NCI-H146 (cell line): ENCODE results near the gene ASTN2.

Experiments used
- DNase-seq: peaks from one replicate; lab custom pipeline; 2025; lab: John Stamatoyannopoulos, UW

Gene ASTN2

GRCh38 chr9:116809656-116810055 is 605.2 kb downstream of the ASTN2 start:
- no peak for DNase-seq

GRCh38 chr9:116806075-116806474 is 608.8 kb downstream of the ASTN2 start:
- no peak for DNase-seq

GRCh38 chr9:116800885-116801284 is 614.0 kb downstream of the ASTN2 start:
- no peak for DNase-seq

GRCh38 chr9:116800074-116800473 is 614.8 kb downstream of the ASTN2 start:
- no peak for DNase-seq

- no peak for DNase-seq
Measured at GRCh38 chr9:116798521-116798920, 616.3 kb downstream of the ASTN2 start.

- no peak for DNase-seq
Measured at GRCh38 chr9:116797276-116797675, 617.6 kb downstream of the ASTN2 start.

- no peak for DNase-seq
Measured at GRCh38 chr9:116796669-116797068, 618.2 kb downstream of the ASTN2 start.

- no peak for DNase-seq
Measured at GRCh38 chr9:116795821-116796220, 619.0 kb downstream of the ASTN2 start.

- DNase-seq, result no peak
Measured at GRCh38 chr9:116792271-116792670, 622.6 kb downstream of the ASTN2 start.

- peak; percentile 58 for DNase-seq
Measured at GRCh38 chr9:116791326-116791725, 623.5 kb downstream of the ASTN2 start.

- no peak for DNase-seq
Measured at GRCh38 chr9:116789081-116789480, 625.8 kb downstream of the ASTN2 start.

GRCh38 chr9:116786737-116787136 is 628.1 kb downstream of the ASTN2 start:
- no peak for DNase-seq

- no peak for DNase-seq
Measured at GRCh38 chr9:116777116-116777515, 637.7 kb downstream of the ASTN2 start.

GRCh38 chr9:116774421-116775180 is 640.3 kb downstream of the ASTN2 start:
- no peak for DNase-seq

GRCh38 chr9:116767219-116767618 is 647.6 kb downstream of the ASTN2 start:
- peak; percentile 60 for DNase-seq

- no peak for DNase-seq
Measured at GRCh38 chr9:116765011-116765410, 649.8 kb downstream of the ASTN2 start.

- DNase-seq, result no peak
Measured at GRCh38 chr9:116763770-116764169, 651.1 kb downstream of the ASTN2 start.

- DNase-seq, result no peak
Measured at GRCh38 chr9:116760636-116761035, 654.2 kb downstream of the ASTN2 start.

GRCh38 chr9:116757030-116757429 is 657.8 kb downstream of the ASTN2 start:
- no peak for DNase-seq

GRCh38 chr9:116753389-116753788 is 661.5 kb downstream of the ASTN2 start:
- no peak for DNase-seq

- DNase-seq, result no peak
Measured at GRCh38 chr9:116750510-116750909, 664.3 kb downstream of the ASTN2 start.

- DNase-seq, result no peak
Measured at GRCh38 chr9:116749772-116750171, 665.1 kb downstream of the ASTN2 start.

GRCh38 chr9:116749176-116749575 is 665.7 kb downstream of the ASTN2 start:
- DNase-seq, result no peak

GRCh38 chr9:116741742-116742141 is 673.1 kb downstream of the ASTN2 start:
- DNase-seq, result no peak
